ENCODE measurements around the gene CALCOCO1. TPM values are rescaled to one million over a fixed set of nuclear protein-coding genes. Genes with fewer than 3 reads are reported as not detected.
A peak's percentile ranks its signal among the peaks of the same experiment; 100 is the strongest.

Gene CALCOCO1
- total and polyA plus RNA-seq, 2 of the 8 experiments (the other 6 are each of a cell fraction or from before 2014, with no cell fraction given) = 20.3 to 39.3 TPM

- TF ChIP-seq, protein P1, sequence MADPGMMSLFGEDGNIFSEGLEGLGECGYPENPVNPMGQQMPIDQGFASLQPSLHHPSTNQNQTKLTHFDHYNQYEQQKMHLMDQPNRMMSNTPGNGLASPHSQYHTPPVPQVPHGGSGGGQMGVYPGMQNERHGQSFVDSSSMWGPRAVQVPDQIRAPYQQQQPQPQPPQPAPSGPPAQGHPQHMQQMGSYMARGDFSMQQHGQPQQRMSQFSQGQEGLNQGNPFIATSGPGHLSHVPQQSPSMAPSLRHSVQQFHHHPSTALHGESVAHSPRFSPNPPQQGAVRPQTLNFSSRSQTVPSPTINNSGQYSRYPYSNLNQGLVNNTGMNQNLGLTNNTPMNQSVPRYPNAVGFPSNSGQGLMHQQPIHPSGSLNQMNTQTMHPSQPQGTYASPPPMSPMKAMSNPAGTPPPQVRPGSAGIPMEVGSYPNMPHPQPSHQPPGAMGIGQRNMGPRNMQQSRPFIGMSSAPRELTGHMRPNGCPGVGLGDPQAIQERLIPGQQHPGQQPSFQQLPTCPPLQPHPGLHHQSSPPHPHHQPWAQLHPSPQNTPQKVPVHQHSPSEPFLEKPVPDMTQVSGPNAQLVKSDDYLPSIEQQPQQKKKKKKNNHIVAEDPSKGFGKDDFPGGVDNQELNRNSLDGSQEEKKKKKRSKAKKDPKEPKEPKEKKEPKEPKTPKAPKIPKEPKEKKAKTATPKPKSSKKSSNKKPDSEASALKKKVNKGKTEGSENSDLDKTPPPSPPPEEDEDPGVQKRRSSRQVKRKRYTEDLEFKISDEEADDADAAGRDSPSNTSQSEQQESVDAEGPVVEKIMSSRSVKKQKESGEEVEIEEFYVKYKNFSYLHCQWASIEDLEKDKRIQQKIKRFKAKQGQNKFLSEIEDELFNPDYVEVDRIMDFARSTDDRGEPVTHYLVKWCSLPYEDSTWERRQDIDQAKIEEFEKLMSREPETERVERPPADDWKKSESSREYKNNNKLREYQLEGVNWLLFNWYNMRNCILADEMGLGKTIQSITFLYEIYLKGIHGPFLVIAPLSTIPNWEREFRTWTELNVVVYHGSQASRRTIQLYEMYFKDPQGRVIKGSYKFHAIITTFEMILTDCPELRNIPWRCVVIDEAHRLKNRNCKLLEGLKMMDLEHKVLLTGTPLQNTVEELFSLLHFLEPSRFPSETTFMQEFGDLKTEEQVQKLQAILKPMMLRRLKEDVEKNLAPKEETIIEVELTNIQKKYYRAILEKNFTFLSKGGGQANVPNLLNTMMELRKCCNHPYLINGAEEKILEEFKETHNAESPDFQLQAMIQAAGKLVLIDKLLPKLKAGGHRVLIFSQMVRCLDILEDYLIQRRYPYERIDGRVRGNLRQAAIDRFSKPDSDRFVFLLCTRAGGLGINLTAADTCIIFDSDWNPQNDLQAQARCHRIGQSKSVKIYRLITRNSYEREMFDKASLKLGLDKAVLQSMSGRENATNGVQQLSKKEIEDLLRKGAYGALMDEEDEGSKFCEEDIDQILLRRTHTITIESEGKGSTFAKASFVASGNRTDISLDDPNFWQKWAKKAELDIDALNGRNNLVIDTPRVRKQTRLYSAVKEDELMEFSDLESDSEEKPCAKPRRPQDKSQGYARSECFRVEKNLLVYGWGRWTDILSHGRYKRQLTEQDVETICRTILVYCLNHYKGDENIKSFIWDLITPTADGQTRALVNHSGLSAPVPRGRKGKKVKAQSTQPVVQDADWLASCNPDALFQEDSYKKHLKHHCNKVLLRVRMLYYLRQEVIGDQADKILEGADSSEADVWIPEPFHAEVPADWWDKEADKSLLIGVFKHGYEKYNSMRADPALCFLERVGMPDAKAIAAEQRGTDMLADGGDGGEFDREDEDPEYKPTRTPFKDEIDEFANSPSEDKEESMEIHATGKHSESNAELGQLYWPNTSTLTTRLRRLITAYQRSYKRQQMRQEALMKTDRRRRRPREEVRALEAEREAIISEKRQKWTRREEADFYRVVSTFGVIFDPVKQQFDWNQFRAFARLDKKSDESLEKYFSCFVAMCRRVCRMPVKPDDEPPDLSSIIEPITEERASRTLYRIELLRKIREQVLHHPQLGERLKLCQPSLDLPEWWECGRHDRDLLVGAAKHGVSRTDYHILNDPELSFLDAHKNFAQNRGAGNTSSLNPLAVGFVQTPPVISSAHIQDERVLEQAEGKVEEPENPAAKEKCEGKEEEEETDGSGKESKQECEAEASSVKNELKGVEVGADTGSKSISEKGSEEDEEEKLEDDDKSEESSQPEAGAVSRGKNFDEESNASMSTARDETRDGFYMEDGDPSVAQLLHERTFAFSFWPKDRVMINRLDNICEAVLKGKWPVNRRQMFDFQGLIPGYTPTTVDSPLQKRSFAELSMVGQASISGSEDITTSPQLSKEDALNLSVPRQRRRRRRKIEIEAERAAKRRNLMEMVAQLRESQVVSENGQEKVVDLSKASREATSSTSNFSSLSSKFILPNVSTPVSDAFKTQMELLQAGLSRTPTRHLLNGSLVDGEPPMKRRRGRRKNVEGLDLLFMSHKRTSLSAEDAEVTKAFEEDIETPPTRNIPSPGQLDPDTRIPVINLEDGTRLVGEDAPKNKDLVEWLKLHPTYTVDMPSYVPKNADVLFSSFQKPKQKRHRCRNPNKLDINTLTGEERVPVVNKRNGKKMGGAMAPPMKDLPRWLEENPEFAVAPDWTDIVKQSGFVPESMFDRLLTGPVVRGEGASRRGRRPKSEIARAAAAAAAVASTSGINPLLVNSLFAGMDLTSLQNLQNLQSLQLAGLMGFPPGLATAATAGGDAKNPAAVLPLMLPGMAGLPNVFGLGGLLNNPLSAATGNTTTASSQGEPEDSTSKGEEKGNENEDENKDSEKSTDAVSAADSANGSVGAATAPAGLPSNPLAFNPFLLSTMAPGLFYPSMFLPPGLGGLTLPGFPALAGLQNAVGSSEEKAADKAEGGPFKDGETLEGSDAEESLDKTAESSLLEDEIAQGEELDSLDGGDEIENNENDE (IDR thresholded peaks at IDR 0.05; ENCODE audit: insufficient replicate concordance, low read length) = no peak
- no peak for TF ChIP-seq JUND (IDR thresholded peaks at IDR 0.05; ENCODE audit: low read length)
- TF ChIP-seq HDAC2 (IDR thresholded peaks at IDR 0.05; ENCODE audit: borderline replicate concordance in 1 of 2, low read depth in 2 of 2, low read length in 2 of 2) = peak in 1 of 2 experiments; percentile 8; a peak in 1 of 4 replicates
- TF ChIP-seq TCF12 (IDR thresholded peaks at IDR 0.05; ENCODE audit: low read depth, low read length) = no peak
- TF ChIP-seq SP4 (IDR thresholded peaks at IDR 0.05; ENCODE audit: low read length) = no peak
- TF ChIP-seq SIN3A (conservative IDR thresholded peaks at IDR 0.05 in 1 of 2, IDR thresholded peaks at IDR 0.05 in 1 of 2; ENCODE audit: low read depth in 1 of 2, low read length in 2 of 2) = no peak
- TF ChIP-seq YY1 (IDR thresholded peaks at IDR 0.05; ENCODE audit: low read depth, low read length) = no peak
These were observed 31.8 kb downstream of the CALCOCO1 start (continued) for GRCh38 chr12:53695152-53696145.
